A673 (cell line): Measurements from ENCODE around the gene GAK. TPM values are rescaled to one million over a fixed set of nuclear protein-coding genes. Genes with fewer than 3 reads are reported as not detected.
A peak's percentile ranks its signal among the peaks of the same experiment; 100 is the strongest.

ENCODE experiments used
- BruUV-seq: library from RNA; stranded (reverse); fragments of 400-500 nt; replicated peaks from 2 replicates; lab custom pipeline; 2021; lab: Mats Ljungman, UMichigan
- CTCF ChIA-PET: fragments of 300-600 bp; sonication (Branson Sonifier 250); formaldehyde crosslinking; loops from one replicate; lab custom pipeline; 2022; ENCODE audit warnings: antibody characterized with exemption; lab: Charles Lee
- POLR2A ChIA-PET: fragments of 300-600 bp; sonication (Branson Sonifier 250); formaldehyde crosslinking; loops from one replicate; lab custom pipeline; 2022; ENCODE audit warnings: antibody characterized with exemption; ENCODE audit not compliant: low non-redundant PET; lab: Charles Lee
- DNase-seq: peaks from one replicate; pipeline ENCODE4 v3.0.0-alpha.2; 2015; ENCODE audit warnings: low spot score
- H3K27ac ChIP-seq: fragments of 200-600 bp; sonication (generic); 2 replicates; pipeline ENCODE4 v1.5.1; 2016; ENCODE audit warnings: mixed run types, low read depth, mild to moderate bottlenecking, mixed read lengths, antibody characterized with exemption, low read length; ENCODE audit not compliant: poor library complexity, severe bottlenecking
- H3K27me3 ChIP-seq: fragments of 200-600 bp; sonication (generic); replicated peaks from 2 replicates; pipeline ENCODE4 v1.6.1; 2017; ENCODE audit warnings: mixed run types, low read depth, mild to moderate bottlenecking, mixed read lengths, antibody characterized with exemption, low read length; ENCODE audit not compliant: insufficient read depth, poor library complexity
- H3K36me3 ChIP-seq: fragments of 200-600 bp; sonication (generic); 2 replicates; pipeline ENCODE4 v1.6.1; 2016; ENCODE audit warnings: mixed run types, mild to moderate bottlenecking, mixed read lengths, antibody characterized with exemption, low read length; ENCODE audit not compliant: insufficient read depth, poor library complexity, severe bottlenecking
- H3K4me1 ChIP-seq: fragments of 200-600 bp; sonication (generic); 2 replicates; pipeline ENCODE4 v1.6.1; 2017; ENCODE audit warnings: mixed run types, mild to moderate bottlenecking, mixed read lengths, antibody characterized with exemption, low read length; ENCODE audit not compliant: insufficient read depth, poor library complexity, severe bottlenecking
- H3K4me3 ChIP-seq: fragments of 200-600 bp; sonication (generic); 2 replicates; pipeline ENCODE4 v1.5.1; 2016; ENCODE audit warnings: low read depth, mixed run types, mild to moderate bottlenecking, mixed read lengths, low read length; ENCODE audit not compliant: poor library complexity, severe bottlenecking
- H3K9me3 ChIP-seq: fragments of 200-600 bp; sonication (generic); 2 replicates; pipeline ENCODE4 v1.6.1; 2016; ENCODE audit warnings: mixed run types, low read depth, mild to moderate bottlenecking, mixed read lengths, antibody characterized with exemption, low read length; ENCODE audit not compliant: poor library complexity, severe bottlenecking
- EZH2 ChIP-seq: fragments of 200-600 bp; sonication (generic); IDR thresholded peaks from 2 replicates; pipeline ENCODE4 v1.6.1; 2017; ENCODE audit warnings: borderline replicate concordance, low read depth, mild to moderate bottlenecking, mixed read lengths, antibody characterized with exemption, low read length; ENCODE audit not compliant: poor library complexity, severe bottlenecking
- intact Hi-C: fragments of 100-400 bp; cut with micrococcal nuclease; formaldehyde crosslinking; loops from one replicate; pipeline ENCODE4 v1.10.0; 2022; ENCODE audit not compliant: unreplicated experiment
- total RNA-seq: library from RNA; stranded (reverse); gene quantifications from 2 replicates; pipeline ENCODE4 v1.2.3, GENCODE V29; 2021
- TF ChIP-seq, protein P1 (sequence below): fragments of 300-800, 200-600 bp; sonication (generic); conservative IDR thresholded peaks from 2 replicates; pipeline ENCODE4 v1.5.1; 2017; ENCODE audit warnings: low read depth, mild to moderate bottlenecking, antibody characterized with exemption, low read length, moderate library complexity, mixed read lengths

The GAK gene
- total RNA-seq, 1 experiment from 2014 or later, result 96.2 TPM

DNA sequence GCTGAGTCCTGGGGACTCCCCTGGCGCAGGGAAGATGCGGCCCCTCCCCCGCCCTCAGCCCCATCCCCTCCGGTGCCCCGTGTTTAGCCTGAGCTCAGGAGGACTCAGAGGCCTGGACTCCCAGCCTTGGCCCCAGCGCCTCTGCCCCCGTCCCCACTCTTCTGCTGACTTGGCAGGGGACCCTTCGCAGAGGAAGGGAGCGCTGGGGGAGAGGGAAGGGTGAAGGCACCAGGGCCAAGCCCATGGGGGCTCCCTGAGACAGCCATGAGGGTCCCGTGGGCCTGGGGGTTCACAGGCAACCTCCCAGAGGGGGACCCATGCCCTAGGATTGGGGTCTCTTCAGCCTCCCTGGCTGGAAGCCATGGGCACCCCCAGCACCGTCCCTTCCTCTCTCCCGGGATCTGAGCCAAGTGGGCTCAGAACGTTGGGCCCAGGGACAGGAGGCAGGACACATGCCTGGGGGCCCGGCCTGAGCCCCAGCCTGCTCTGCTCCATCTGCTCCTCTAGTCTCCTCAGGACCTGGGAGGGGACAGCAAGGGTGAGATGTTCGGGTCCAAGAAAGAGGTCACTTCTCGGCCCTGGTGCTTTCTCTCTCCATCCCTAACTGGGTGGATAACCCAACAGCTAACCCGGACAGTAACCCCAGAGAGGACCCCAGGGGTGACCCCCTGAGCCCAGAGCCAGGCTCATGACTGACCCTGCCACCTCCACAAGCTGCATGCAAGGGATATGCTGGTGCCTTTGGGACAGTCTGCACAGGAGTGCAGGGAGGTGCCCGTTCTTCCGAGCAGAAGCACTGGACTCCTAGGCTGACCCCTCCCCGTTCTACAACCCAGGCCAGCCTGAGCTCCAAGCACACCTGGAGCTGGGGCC, 104.7 kb downstream of the GAK start:
- H3K4me3 ChIP-seq, result no peak overlapping the region
- H3K4me1 ChIP-seq, result peaks cover 6% of the 10 kb centered on the region
- ChIA-PET CTCF (no interaction called here), POLR2A (interaction anchor here (0.6 kb wide), 1 partner anchor 374 kb away, joined by 3 read pairs; no protein-coding TSS in a partner anchor)
- H3K27ac ChIP-seq, result no peak overlapping the region
- intact Hi-C loops, result no loop called here
- peaks cover 13% of the 10 kb centered on the region for H3K27me3 ChIP-seq
- BruUV-seq, result no TSS peak
- no peaks in the 10 kb centered on the region for H3K36me3 ChIP-seq
- DNase-seq, result no peak
- no peak for TF ChIP-seq EZH2
- TF ChIP-seq, protein P1, sequence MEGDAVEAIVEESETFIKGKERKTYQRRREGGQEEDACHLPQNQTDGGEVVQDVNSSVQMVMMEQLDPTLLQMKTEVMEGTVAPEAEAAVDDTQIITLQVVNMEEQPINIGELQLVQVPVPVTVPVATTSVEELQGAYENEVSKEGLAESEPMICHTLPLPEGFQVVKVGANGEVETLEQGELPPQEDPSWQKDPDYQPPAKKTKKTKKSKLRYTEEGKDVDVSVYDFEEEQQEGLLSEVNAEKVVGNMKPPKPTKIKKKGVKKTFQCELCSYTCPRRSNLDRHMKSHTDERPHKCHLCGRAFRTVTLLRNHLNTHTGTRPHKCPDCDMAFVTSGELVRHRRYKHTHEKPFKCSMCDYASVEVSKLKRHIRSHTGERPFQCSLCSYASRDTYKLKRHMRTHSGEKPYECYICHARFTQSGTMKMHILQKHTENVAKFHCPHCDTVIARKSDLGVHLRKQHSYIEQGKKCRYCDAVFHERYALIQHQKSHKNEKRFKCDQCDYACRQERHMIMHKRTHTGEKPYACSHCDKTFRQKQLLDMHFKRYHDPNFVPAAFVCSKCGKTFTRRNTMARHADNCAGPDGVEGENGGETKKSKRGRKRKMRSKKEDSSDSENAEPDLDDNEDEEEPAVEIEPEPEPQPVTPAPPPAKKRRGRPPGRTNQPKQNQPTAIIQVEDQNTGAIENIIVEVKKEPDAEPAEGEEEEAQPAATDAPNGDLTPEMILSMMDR, result no peak
- no peaks in the 10 kb centered on the region for H3K9me3 ChIP-seq

DNA sequence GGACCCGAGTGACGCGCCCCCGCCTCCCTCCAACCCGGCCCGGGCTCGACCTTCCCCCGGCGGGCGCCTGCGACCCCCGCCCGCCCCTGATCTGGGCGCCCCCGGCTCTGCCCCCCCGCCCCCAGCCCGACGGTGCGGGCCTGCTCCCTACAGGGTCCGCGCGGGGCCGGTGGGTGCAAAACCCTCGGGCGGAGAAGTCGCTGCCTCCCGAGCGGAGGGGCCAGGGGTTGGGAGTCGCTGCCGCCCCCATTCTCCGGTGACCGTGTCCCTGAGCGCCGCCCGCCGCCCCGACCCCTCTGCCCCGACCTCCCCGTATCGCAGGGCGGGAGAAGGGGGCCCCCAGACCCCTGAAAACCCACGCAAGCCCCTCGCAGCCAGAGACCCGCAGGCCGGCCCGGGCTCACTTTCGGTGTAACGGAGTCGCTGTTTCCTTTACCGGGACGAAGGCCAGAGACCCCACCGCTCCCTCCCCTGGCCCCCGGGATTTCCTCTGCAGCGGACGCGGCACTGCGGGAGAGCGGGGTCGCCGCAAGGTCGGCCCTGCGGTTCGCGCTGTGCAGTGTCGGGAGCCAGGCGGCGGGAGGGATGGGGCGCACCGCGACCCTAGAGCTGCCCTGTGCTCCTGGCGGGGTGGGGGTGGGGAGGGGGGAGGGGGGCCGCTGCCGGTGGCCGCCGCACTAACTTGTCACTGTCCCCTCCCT, 105.5 kb downstream of the GAK start:
- TF ChIP-seq EZH2, result no peak
- TF ChIP-seq, protein P1, result no peak

DNA sequence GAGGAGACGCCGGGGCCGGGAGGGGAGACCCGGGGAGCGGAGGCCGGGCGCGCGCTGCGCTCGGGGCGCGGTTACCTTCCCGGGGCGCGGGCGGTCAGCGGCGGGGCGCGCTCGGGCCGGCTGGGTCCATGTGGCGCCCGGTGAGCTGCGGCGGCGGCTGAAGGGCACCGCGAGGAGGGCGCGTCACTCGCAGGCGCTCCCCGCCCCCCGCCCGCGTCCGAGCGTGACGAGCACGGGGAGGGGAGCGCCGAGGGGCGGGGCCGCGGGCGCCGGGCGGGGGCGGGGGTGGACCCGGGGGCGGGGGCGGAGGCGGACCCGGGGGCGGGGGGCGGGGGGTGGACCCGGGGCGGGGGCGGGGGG, 106.2 kb downstream of the GAK start, which contains the start of gene CPLX1:
Gene CPLX1 (minus strand): TSS at position 159 of the 360 bp plus-strand sequence. CDS start 1,607 bp downstream, outside the sequence.
- TF ChIP-seq, protein P1, result no peak
- TF ChIP-seq EZH2, result no peak
- Histone ChIP-seq H3K27ac (no peak within 1 kb of the TSS), H3K4me1 (peaks cover 6% of the 10 kb centered on the region), H3K9me3 (no peaks in the 10 kb centered on the region), H3K4me3 (peak within 1 kb of the TSS; percentile 46), H3K27me3 (peaks cover 15% of the 10 kb centered on the region), H3K36me3 (no peaks in the 10 kb centered on the region)
- BruUV-seq, result no TSS peak
- peak; percentile 62 for DNase-seq
- intact Hi-C loops, result no loop called here
- POLR2A ChIA-PET, result no interaction called here
- CTCF ChIA-PET, result no interaction called here

More for the DNA sequence above, 105.5 kb downstream of the GAK start:
- Histone ChIP-seq H3K27ac (no peak overlapping the region), H3K27me3 (peaks cover 15% of the 10 kb centered on the region), H3K36me3 (no peaks in the 10 kb centered on the region), H3K9me3 (no peaks in the 10 kb centered on the region), H3K4me1 (peaks cover 6% of the 10 kb centered on the region), H3K4me3 (peak overlapping the region; percentile 35)
- DNase-seq, result no peak
- no TSS peak for BruUV-seq
- POLR2A ChIA-PET, result interaction anchor here (0.6 kb wide), 1 partner anchor 373 kb away, joined by 3 read pairs; no protein-coding TSS in a partner anchor
- intact Hi-C loops, result no loop called here
- CTCF ChIA-PET, result no interaction called here
